PC-3 (cell line): Measurements from ENCODE around the gene CHD2. TPM values are rescaled to one million over a fixed set of nuclear protein-coding genes. Genes with fewer than 3 reads are reported as not detected.

ENCODE experiments used
- ATAC-seq: fragments of 200-7000 bp; cut with Tn5 transposase; 2 replicates; pipeline ENCODE4 v1.9.1; 2020; ENCODE audit warnings: mild to moderate bottlenecking, moderate library complexity
- BruUV-seq: library from RNA; stranded (reverse); fragments of 400-500 nt; replicated peaks from 2 replicates; lab custom pipeline; 2021; lab: Mats Ljungman, UMichigan
- CTCF ChIA-PET: fragments of 300-600 bp; sonication (Branson Sonifier 250); formaldehyde crosslinking; loops from one replicate; lab custom pipeline; 2022; ENCODE audit warnings: antibody characterized with exemption; lab: Charles Lee
- POLR2A ChIA-PET: fragments of 300-600 bp; sonication (Branson Sonifier 250); formaldehyde crosslinking; loops from one replicate; lab custom pipeline; 2022; ENCODE audit warnings: antibody characterized with exemption; ENCODE audit not compliant: unreplicated experiment; lab: Charles Lee
- DNase-seq: peaks from one replicate; pipeline ENCODE4 v3.0.0-alpha.2; 2015
- H2AFZ ChIP-seq: fragments of 300-600 bp; sonication (generic); 2 replicates; pipeline ENCODE4 v1.6.0; 2016; ENCODE audit warnings: antibody characterized with exemption, low read length
- H3F3A ChIP-seq: fragments of 300-600 bp; sonication (generic); one replicate; pipeline ENCODE4 v1.6.0; 2017; ENCODE audit warnings: antibody characterized with exemption, low read length, control low read depth, mild to moderate bottlenecking; ENCODE audit not compliant: unreplicated experiment
- H3K27ac ChIP-seq: fragments of 300-600 bp; sonication (generic); 2 replicates; pipeline ENCODE4 v1.5.1; 2016; ENCODE audit warnings: mild to moderate bottlenecking, low read length
- H3K27me3 ChIP-seq: fragments of 300-600 bp; sonication (generic); 2 replicates; pipeline ENCODE4 v1.6.1; 2016; ENCODE audit warnings: low read length, mixed read lengths
- H3K36me3 ChIP-seq: fragments of 300-600 bp; sonication (generic); 2 replicates; pipeline ENCODE4 v1.6.1; 2016; ENCODE audit warnings: low read depth, mixed run types, low read length, mixed read lengths
- H3K4me1 ChIP-seq: fragments of 300-600 bp; sonication (generic); 2 replicates; pipeline ENCODE4 v1.5.1; 2016; ENCODE audit warnings: low read length; ENCODE audit not compliant: insufficient read depth
- H3K4me2 ChIP-seq: fragments of 300-600 bp; sonication (generic); 2 replicates; pipeline ENCODE4 v1.6.0; 2016; ENCODE audit warnings: low read length
- H3K4me3 ChIP-seq: fragments of 300-600 bp; sonication (generic); 2 replicates; pipeline ENCODE4 v1.5.1; 2016; ENCODE audit warnings: mild to moderate bottlenecking, low read length, mixed read lengths
- H3K79me2 ChIP-seq: fragments of 300-600 bp; sonication (generic); 2 replicates; pipeline ENCODE4 v1.6.1; 2017; ENCODE audit warnings: low read length, mixed read lengths
- H3K9ac ChIP-seq: fragments of 300-600 bp; sonication (generic); 2 replicates; pipeline ENCODE4 v1.6.0; 2016; ENCODE audit warnings: mild to moderate bottlenecking, low read length
- H3K9me2 ChIP-seq: fragments of 300-600 bp; sonication (generic); replicated peaks from 2 replicates; pipeline ENCODE4 v1.6.1; 2016; ENCODE audit warnings: mixed run types, low read length, mixed read lengths
- H3K9me3 ChIP-seq: fragments of 300-600 bp; sonication (generic); 2 replicates; pipeline ENCODE4 v1.6.1; 2016; ENCODE audit warnings: low read length, mixed read lengths
- H4K20me1 ChIP-seq: fragments of 300-600 bp; sonication (generic); 2 replicates; pipeline ENCODE4 v1.6.1; 2016; ENCODE audit warnings: low read length, mixed read lengths
- CTCF ChIP-seq: fragments of 300-600 bp; sonication (generic); conservative IDR thresholded peaks from 2 replicates; pipeline ENCODE4 v1.5.1; 2017; ENCODE audit warnings: antibody characterized with exemption, low read depth, mild to moderate bottlenecking, low read length
- EZH2 ChIP-seq: fragments of 300-600 bp; sonication (generic); IDR thresholded peaks from one replicate; pipeline ENCODE4 v1.6.1; 2017; ENCODE audit warnings: antibody characterized with exemption, mild to moderate bottlenecking, low read length; ENCODE audit not compliant: unreplicated experiment
- EZH2phosphoT487 ChIP-seq: fragments of 300-600 bp; sonication (generic); IDR thresholded peaks from 2 replicates; pipeline ENCODE4 v1.6.1; 2018; ENCODE audit warnings: mild to moderate bottlenecking, antibody characterized with exemption, low read length, borderline replicate concordance
- intact Hi-C: fragments of 100-400 bp; cut with micrococcal nuclease; formaldehyde crosslinking; loops from 2 replicates; pipeline ENCODE4 v1.9.0; 2023
- total RNA-seq: library from RNA; depleted of rRNA; stranded (reverse); fragments of >200 nt; gene quantifications from 2 replicates; pipeline ENCODE4 v1.2.3, GENCODE V29; 2014

CHD2 gene
- total RNA-seq, 1 experiment from 2014 or later: 42.7 TPM

GRCh38 chr15:93035092-93035915 lies 135.2 kb downstream of the CHD2 start:
- DNase-seq: no peak
- POLR2A ChIA-PET: no interaction called here
- no peak for TF ChIP-seq CTCF
- TF ChIP-seq EZH2: no peak
- TF ChIP-seq EZH2phosphoT487: no peak
- BruUV-seq: no TSS peak
- Histone ChIP-seq H3K27ac (no peak overlapping the region), H3K4me1 (no peaks in the 10 kb centered on the region), H3K4me2 (peak overlapping the region; percentile 44; the same call in 1 of the 2 replicates), H2AFZ (peak overlapping the region; percentile 79), H3F3A (no peaks in the 10 kb centered on the region), H3K9ac (no peak overlapping the region), H3K9me2 (no peaks in the 10 kb centered on the region), H3K9me3 (no peaks in the 10 kb centered on the region), H3K4me3 (no peak overlapping the region), H3K27me3 (no peaks in the 10 kb centered on the region), H3K79me2 (no peaks in the 10 kb centered on the region), H4K20me1 (no peaks in the 10 kb centered on the region), H3K36me3 (no peaks in the 10 kb centered on the region)
- intact Hi-C loops: no loop called here
- ATAC-seq: peak; percentile 34
- CTCF ChIA-PET: interaction anchor here (0.5 to 0.6 kb wide), 2 partner anchors 52 to 974 kb away, joined by 3 to 10 read pairs; no protein-coding TSS in a partner anchor

DNA sequence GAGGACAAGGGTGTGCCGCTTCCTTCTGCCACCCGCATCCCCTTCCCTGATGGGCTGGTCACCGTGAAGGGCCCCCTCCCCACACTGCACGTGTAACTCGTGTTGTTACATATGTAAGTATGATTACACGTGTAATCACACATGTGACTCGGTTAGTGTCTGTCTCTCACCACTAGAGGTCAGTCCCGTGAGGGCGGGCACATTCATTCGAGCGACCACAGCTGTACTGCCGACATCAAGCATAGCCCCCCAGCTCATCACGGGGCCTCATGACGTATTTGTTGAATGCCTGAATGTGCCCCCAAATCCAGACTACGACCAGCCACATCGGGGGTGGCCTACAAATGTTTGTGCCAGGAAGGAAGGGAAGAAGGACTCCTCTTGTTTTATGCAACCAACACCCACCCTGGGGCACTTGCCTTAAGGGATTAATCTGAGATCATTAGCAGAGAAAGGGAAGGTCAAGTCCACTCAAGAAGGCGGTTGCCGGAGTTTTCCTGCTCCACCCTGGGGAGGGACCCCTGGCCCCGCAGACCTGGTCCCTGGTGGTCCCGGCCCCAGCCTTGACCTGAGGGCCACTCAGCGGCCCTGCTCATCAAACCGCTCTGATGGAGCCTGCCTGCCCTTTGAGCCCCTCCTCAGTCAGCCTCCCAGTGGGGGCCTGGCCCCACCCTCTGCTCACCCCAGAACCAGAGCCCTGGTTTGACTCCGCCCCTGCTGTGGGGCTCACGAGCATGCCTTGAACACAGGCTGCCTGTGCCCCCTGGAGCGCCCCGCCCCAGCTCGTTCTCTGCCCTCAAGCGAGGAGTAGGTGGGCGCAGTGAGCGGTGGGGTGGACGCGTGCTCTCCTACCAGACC lies 136.1 kb downstream of the CHD2 start:
- Histone ChIP-seq H3F3A (no peaks in the 10 kb centered on the region), H3K79me2 (no peaks in the 10 kb centered on the region), H3K36me3 (no peaks in the 10 kb centered on the region), H4K20me1 (no peaks in the 10 kb centered on the region), H3K4me3 (no peak overlapping the region), H3K4me2 (peak overlapping the region; percentile 44), H3K27ac (no peak overlapping the region), H3K4me1 (no peaks in the 10 kb centered on the region), H2AFZ (peak overlapping the region; percentile 79), H3K27me3 (no peaks in the 10 kb centered on the region), H3K9me2 (no peaks in the 10 kb centered on the region), H3K9me3 (no peaks in the 10 kb centered on the region), H3K9ac (no peak overlapping the region)
- POLR2A ChIA-PET: no interaction called here
- CTCF ChIA-PET: no interaction called here
- peak; percentile 52 for DNase-seq
- intact Hi-C loops: no loop called here
- TF ChIP-seq EZH2phosphoT487: no peak
- TF ChIP-seq EZH2: no peak
- peak; percentile 79 for TF ChIP-seq CTCF
- ATAC-seq: peak; percentile 63
- no TSS peak for BruUV-seq
